Activated T-helper 1 cell treated with Interleukin-2 at 50 U/mL for 16 hours (primary cell): ENCODE results near the gene FLVCR2.
"Not testable (repeated sequence)": the region's sequence is repeated elsewhere in the genome, so short reads cannot be mapped to it uniquely, and the experiment has no call there.

Experiments
- DNase-seq: peaks from one replicate; pipeline ENCODE4 v3.0.0-alpha.2; 2020; ENCODE audit warnings: low read depth

Gene FLVCR2

GRCh38 chr14:75595226-75595625 is 16.8 kb downstream of the FLVCR2 start:
- DNase-seq: no peak

- DNase-seq: no peak
Measured at GRCh38 chr14:75597149-75597548, 18.7 kb downstream of the FLVCR2 start.

GRCh38 chr14:75600100-75600499 is 21.7 kb downstream of the FLVCR2 start:
- not testable (repeated sequence) for DNase-seq

- DNase-seq: not testable (repeated sequence)
Measured at GRCh38 chr14:75601061-75601460, 22.6 kb downstream of the FLVCR2 start.

- DNase-seq: no peak
Measured at GRCh38 chr14:75602503-75602902, 24.1 kb downstream of the FLVCR2 start.

GRCh38 chr14:75604979-75605851 is 26.8 kb downstream of the FLVCR2 start:
- DNase-seq: no peak

GRCh38 chr14:75605916-75606315 is 27.5 kb downstream of the FLVCR2 start:
- DNase-seq: no peak

GRCh38 chr14:75607044-75607443 is 28.6 kb downstream of the FLVCR2 start:
- no peak for DNase-seq

- DNase-seq: no peak
Measured at GRCh38 chr14:75607842-75608640, 29.6 kb downstream of the FLVCR2 start.

GRCh38 chr14:75609116-75609515 is 30.7 kb downstream of the FLVCR2 start:
- DNase-seq: no peak

- DNase-seq: no peak
Measured at GRCh38 chr14:75609606-75610475, 31.4 kb downstream of the FLVCR2 start.

GRCh38 chr14:75610834-75611233 is 32.4 kb downstream of the FLVCR2 start:
- no peak for DNase-seq

- DNase-seq: no peak
Measured at GRCh38 chr14:75612157-75612556, 33.7 kb downstream of the FLVCR2 start.

GRCh38 chr14:75614179-75614578 is 35.8 kb downstream of the FLVCR2 start:
- DNase-seq: no peak

- no peak for DNase-seq
Measured at GRCh38 chr14:75615200-75615599, 36.8 kb downstream of the FLVCR2 start.

GRCh38 chr14:75619548-75619947 is 41.1 kb downstream of the FLVCR2 start:
- no peak for DNase-seq

GRCh38 chr14:75625034-75625433 is 46.6 kb downstream of the FLVCR2 start:
- no peak for DNase-seq

- no peak for DNase-seq
Measured at GRCh38 chr14:75626396-75626795, 48.0 kb downstream of the FLVCR2 start.

GRCh38 chr14:75626863-75627262 is 48.4 kb downstream of the FLVCR2 start:
- DNase-seq: no peak

- no peak for DNase-seq
Measured at GRCh38 chr14:75627406-75627805, 49.0 kb downstream of the FLVCR2 start.

GRCh38 chr14:75628816-75629215 is 50.4 kb downstream of the FLVCR2 start:
- no peak for DNase-seq
